Bronchial epithelial cell (primary cell): ENCODE results near the gene TMEM132C. TPM values are rescaled to one million over a fixed set of nuclear protein-coding genes. Genes with fewer than 3 reads are reported as not detected.

Experiments used
- DNase-seq: peaks from one replicate; pipeline ENCODE4 v3.0.0-alpha.2; 2010; ENCODE audit warnings: low read depth
- FAIRE-seq: peaks from 2 replicates; lab custom pipeline; 2011; peaks lifted over from hg19 to GRCh38; lab: Jason Lieb, UNC
- H3K27me3 ChIP-seq: 2 replicates; pipeline ENCODE4 v1.5.1; 2011; ENCODE audit warnings: low read length; ENCODE audit not compliant: control insufficient read depth, insufficient read depth
- H3K36me3 ChIP-seq: 2 replicates; pipeline ENCODE4 v1.5.1; 2011; ENCODE audit warnings: low read length; ENCODE audit not compliant: control insufficient read depth, insufficient read depth
- H3K4me3 ChIP-seq: 2 replicates; pipeline ENCODE4 v1.5.1; 2011; ENCODE audit warnings: mild to moderate bottlenecking, low read depth, low read length, control low read depth
- total RNA-seq: library from RNA; depleted of rRNA; stranded (reverse); fragments of >200 nt; gene quantifications from 2 replicates; pipeline ENCODE4 v1.2.1, GENCODE V29; 2014
- TF ChIP-seq, protein P1 (sequence below): IDR thresholded peaks from 2 replicates; pipeline ENCODE4 v1.5.1; 2011; ENCODE audit warnings: mild to moderate bottlenecking, moderate library complexity, low read length, control low read depth, inconsistent platforms; ENCODE audit not compliant: insufficient read depth, severe bottlenecking

The TMEM132C gene
- total RNA-seq, 1 donor from 2014 or later: not detected

DNA sequence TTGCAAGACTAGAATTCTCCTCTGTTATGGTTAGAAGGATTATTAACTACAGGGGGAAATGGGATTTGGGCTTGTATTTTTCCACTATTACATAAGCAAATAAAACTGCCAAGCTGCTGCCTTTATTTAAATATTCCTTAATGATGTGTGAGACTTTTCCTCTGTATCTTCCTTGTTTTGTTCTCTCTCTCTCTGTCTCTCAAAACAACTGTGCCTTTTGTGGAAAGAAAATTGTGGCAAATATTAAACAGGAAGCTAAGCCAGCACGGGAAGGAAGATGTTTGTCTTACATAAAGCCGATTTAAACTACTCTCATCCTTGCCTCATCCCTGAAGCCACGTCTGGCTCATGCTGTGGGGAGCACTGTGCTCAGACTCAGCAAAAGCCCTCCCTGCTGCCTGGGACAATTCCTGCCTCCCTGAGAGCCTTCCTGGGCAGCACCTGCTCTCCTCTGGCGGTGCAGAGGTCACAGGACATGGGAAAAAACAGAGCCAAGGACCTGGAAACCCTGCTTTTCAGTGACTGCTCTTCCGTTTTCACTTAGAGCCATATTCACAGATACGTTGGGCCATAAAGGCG, 319.6 kb downstream of the TMEM132C start:
- TF ChIP-seq, protein P1, sequence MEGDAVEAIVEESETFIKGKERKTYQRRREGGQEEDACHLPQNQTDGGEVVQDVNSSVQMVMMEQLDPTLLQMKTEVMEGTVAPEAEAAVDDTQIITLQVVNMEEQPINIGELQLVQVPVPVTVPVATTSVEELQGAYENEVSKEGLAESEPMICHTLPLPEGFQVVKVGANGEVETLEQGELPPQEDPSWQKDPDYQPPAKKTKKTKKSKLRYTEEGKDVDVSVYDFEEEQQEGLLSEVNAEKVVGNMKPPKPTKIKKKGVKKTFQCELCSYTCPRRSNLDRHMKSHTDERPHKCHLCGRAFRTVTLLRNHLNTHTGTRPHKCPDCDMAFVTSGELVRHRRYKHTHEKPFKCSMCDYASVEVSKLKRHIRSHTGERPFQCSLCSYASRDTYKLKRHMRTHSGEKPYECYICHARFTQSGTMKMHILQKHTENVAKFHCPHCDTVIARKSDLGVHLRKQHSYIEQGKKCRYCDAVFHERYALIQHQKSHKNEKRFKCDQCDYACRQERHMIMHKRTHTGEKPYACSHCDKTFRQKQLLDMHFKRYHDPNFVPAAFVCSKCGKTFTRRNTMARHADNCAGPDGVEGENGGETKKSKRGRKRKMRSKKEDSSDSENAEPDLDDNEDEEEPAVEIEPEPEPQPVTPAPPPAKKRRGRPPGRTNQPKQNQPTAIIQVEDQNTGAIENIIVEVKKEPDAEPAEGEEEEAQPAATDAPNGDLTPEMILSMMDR: no peak
- Histone ChIP-seq H3K36me3 (no peaks in the 10 kb centered on the region), H3K27me3 (no peaks in the 10 kb centered on the region), H3K4me3 (no peak overlapping the region)
- DNase-seq: no peak
- FAIRE-seq: no peak

DNA sequence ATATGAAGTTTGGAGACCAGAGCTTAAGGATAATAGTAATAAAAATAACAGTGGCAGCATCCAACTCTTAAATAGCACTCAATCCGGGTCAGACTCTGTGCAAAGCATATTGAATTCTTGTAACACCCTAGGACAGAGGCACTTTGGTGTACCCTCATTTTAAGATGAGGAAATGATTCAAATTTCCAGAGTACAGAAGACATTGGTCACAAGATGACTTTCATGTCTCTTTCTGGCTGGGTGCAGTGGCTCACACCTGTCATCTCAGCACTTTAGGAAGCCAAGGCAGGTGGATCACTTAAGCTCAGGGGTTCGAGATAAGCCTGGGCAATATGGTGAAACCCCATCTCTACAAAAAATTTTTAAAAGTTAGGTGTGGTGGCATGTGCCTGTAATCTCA, 320.9 kb downstream of the TMEM132C start:
- FAIRE-seq: no peak
- Histone ChIP-seq H3K27me3 (no peaks in the 10 kb centered on the region), H3K36me3 (no peaks in the 10 kb centered on the region), H3K4me3 (no peak overlapping the region)
- no peak for DNase-seq
- TF ChIP-seq, protein P1: no peak

DNA sequence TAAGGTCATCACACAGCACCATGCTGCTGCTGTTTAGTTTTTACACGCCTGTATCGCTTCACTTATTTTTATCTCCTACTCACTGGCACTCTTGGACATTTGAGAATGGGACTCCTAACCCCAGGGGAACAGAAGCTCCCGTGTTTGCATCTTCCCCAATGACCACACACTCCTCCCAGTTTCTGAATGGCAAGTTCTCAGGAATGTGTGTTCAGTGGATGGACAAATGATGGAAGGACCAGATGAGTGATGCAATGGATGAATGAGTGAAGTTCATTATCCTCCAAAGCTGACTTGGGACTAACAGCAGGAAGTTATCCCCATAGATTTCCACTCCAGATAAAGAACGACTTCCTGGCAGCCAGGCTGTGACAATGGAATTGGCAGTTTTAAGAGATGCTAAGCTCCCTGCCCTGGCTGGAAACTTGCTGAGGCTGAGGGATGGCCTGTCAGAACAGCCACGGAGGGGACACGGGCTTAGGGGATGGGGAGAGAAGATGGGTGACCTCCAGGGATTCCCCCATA, 325.3 kb downstream of the TMEM132C start:
- no peak for FAIRE-seq

DNA sequence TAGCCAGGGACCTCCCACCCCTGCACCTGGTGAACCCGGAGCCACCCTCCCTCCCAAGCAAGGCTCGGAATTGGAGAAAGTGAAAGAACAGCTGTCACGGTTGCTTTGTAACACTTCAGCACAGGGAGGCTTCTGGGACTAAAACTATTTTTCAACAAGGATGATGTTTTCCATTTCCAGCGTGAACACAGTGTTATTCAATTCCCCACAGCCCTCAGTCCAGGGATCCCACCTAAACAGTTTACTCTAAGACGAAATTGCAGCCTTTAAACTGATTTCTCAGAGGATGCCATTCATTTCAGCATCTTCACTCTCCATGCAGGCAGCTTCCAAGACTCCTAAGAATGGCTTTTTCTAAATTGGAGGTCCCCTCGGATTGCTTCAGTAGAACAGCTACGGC, 327.6 kb downstream of the TMEM132C start:
- Histone ChIP-seq H3K36me3 (no peaks in the 10 kb centered on the region), H3K27me3 (no peaks in the 10 kb centered on the region), H3K4me3 (no peak overlapping the region)
- TF ChIP-seq, protein P1: no peak
- FAIRE-seq: no peak
- no peak for DNase-seq

More for the DNA sequence above, 325.3 kb downstream of the TMEM132C start:
- no peak for DNase-seq
- Histone ChIP-seq H3K27me3 (no peaks in the 10 kb centered on the region), H3K36me3 (no peaks in the 10 kb centered on the region), H3K4me3 (no peak overlapping the region)
- TF ChIP-seq, protein P1: no peak

DNA sequence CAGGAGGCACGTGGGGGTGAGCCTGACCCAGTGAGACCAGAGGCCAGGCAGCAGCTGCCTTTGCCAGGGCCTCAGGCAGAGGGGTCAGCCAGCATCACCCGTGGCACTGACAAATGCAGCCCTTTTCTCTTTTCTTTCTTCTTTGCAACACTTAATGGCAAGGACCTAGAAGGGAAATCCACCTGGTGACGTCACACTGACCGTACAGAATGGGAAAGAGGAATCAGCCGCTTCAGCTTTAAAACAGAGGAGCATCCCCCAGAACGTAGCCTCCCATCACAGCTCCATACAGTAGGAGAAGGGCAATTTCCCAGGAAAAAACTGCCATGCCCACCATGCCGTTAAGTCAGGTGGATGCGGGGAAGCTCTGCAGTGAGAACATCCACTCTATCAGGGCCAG, 328.6 kb downstream of the TMEM132C start:
- H3K36me3 ChIP-seq: no peaks in the 10 kb centered on the region
- no peak overlapping the region for H3K4me3 ChIP-seq
- no peaks in the 10 kb centered on the region for H3K27me3 ChIP-seq
- DNase-seq (no peak), FAIRE-seq (no peak)
- TF ChIP-seq, protein P1: no peak

GRCh38 chr12:128600886-128601285, 333.9 kb downstream of the TMEM132C start:
- DNase-seq (no peak), FAIRE-seq (no peak)
- Histone ChIP-seq H3K36me3 (no peaks in the 10 kb centered on the region), H3K27me3 (no peaks in the 10 kb centered on the region), H3K4me3 (no peak overlapping the region)
- TF ChIP-seq, protein P1: no peak
